Measurements from ENCODE around the gene MED9. TPM values are rescaled to one million over a fixed set of nuclear protein-coding genes. Genes with fewer than 3 reads are reported as not detected.

MED9 gene
- total and polyA plus RNA-seq, 2 of the 8 experiments (the other 6 are each of a cell fraction or from before 2014, with no cell fraction given): 15.8 to 19.7 TPM

- Histone ChIP-seq H3K56ac (replicated peaks; ENCODE audit: insufficient read length, low read depth, low read length) (no peak overlapping the region), H3K4me2 (ENCODE audit: insufficient read depth in 1 of 2, low read depth in 2 of 2, low read length in 2 of 2) (no peak overlapping the region), H2BK12ac (ENCODE audit: low read depth, low read length) (no peak overlapping the region), H3K9me3 (ENCODE audit: insufficient read depth in 2 of 2, low read depth in 1 of 2, low read length in 1 of 2) (no peaks in the 10 kb centered on the region), H2AK5ac (ENCODE audit: low read depth, low read length) (no peak overlapping the region), H4K5ac (ENCODE audit: insufficient read length, low read depth, low read length) (no peak overlapping the region), H3K36me3 (ENCODE audit: control insufficient read depth in 2 of 4, insufficient read depth in 4 of 4, low read length in 3 of 4) (peaks cover 0 to 16% (median 6%) of the 10 kb centered on the region in 4 experiments; a peak in 5 of 8 replicates), H3K9ac (replicated peaks in 1 of 4; ENCODE audit: extremely low read depth in 1 of 4, low read depth in 3 of 4, low read length in 3 of 4) (no peak overlapping the region), H3K79me1 (ENCODE audit: low read depth, low read length) (peaks cover 15% of the 10 kb centered on the region), H3K14ac (ENCODE audit: insufficient read length) (no peak overlapping the region), H4K20me1 (replicated peaks in 1 of 2; ENCODE audit: control insufficient read depth in 1 of 2, insufficient read depth in 2 of 2, low read length in 2 of 2) (peaks cover 3 to 8% of the 10 kb centered on the region in 2 experiments), H3K18ac (ENCODE audit: extremely low read depth, low read length) (no peak overlapping the region), H2BK120ac (replicated peaks; ENCODE audit: low read depth, low read length) (no peak overlapping the region), H2BK5ac (ENCODE audit: low read depth, low read length) (no peak overlapping the region), H3K23ac (ENCODE audit: insufficient read length) (no peak overlapping the region), H4K91ac (replicated peaks; ENCODE audit: insufficient read length, low read length) (no peak overlapping the region), H3K27ac (ENCODE audit: low read depth, low read length) (no peak overlapping the region), H2BK20ac (ENCODE audit: low read length) (no peak overlapping the region), H3K4me3 (ENCODE audit: extremely low read depth in 1 of 4, insufficient read depth in 2 of 4, low read depth in 3 of 4, low read length in 4 of 4) (no peak overlapping the region), H2BK15ac (ENCODE audit: low read length) (no peak overlapping the region), H3K79me2 (ENCODE audit: control insufficient read depth in 1 of 2, insufficient read depth in 2 of 2, low read length in 2 of 2) (peaks cover 5 to 50% of the 10 kb centered on the region in 2 experiments), H2AFZ (ENCODE audit: low read length) (no peak overlapping the region), H3K4ac (replicated peaks; ENCODE audit: insufficient read length, low read depth, low read length) (no peak overlapping the region), H4K8ac (ENCODE audit: extremely low read depth, insufficient read depth, low read length) (peak overlapping the region; percentile 64; the same call in 1 of the 2 replicates), H3K27me3 (replicated peaks in 1 of 4; ENCODE audit: control insufficient read depth in 3 of 4, extremely low read depth in 1 of 4, insufficient read depth in 3 of 4, low read length in 3 of 4) (no peaks in the 10 kb centered on the region), H3K23me2 (ENCODE audit: low read depth, low read length) (no peaks in the 10 kb centered on the region), H3K4me1 (replicated peaks in 1 of 4; ENCODE audit: control insufficient read depth in 3 of 4, insufficient read depth in 4 of 4, low read length in 3 of 4) (no peaks in the 10 kb centered on the region)
- no peak for DNase-seq (ENCODE audit: low read depth in 1 of 2, low spot score in 2 of 2)
- CTCF ChIA-PET (ENCODE audit: partially characterized antibody): interaction anchor here (1.3 kb wide), 1 partner anchor 136 kb away, joined by 3 read pairs; no protein-coding TSS in a partner anchor
- no peak for FAIRE-seq
- POLR2A ChIA-PET (ENCODE audit: partially characterized antibody): no interaction called here
- WGBS, 2 experiments (ENCODE audit: extremely low coverage in 1 of 2, insufficient coverage in 1 of 2, insufficient read length in 1 of 2, insufficient replicate concordance in 2 of 2, low coverage in 1 of 2, low lambda C conversion rate in 2 of 2, missing lambda C conversion rate in 1 of 2): 79% methylated on average over 12 of the region's 12 CpGs; no CpG with 5 or more reads in 1 of the 2 experiments
- no peak for TF ChIP-seq SP1 (IDR thresholded peaks at IDR 0.05; ENCODE audit: low read depth, low read length)
- TF ChIP-seq, protein P1, sequence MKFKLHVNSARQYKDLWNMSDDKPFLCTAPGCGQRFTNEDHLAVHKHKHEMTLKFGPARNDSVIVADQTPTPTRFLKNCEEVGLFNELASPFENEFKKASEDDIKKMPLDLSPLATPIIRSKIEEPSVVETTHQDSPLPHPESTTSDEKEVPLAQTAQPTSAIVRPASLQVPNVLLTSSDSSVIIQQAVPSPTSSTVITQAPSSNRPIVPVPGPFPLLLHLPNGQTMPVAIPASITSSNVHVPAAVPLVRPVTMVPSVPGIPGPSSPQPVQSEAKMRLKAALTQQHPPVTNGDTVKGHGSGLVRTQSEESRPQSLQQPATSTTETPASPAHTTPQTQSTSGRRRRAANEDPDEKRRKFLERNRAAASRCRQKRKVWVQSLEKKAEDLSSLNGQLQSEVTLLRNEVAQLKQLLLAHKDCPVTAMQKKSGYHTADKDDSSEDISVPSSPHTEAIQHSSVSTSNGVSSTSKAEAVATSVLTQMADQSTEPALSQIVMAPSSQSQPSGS (IDR thresholded peaks at IDR 0.05; ENCODE audit: low read length): no peak
- TF ChIP-seq CBX8 (IDR thresholded peaks at IDR 0.05; ENCODE audit: borderline replicate concordance, low read depth, low read length): no peak
- TF ChIP-seq SIX5 (IDR thresholded peaks at IDR 0.05; ENCODE audit: low read depth, low read length): no peak
- TF ChIP-seq KDM4A (IDR thresholded peaks at IDR 0.05; ENCODE audit: low read depth, low read length, severe bottlenecking): no peak
- no peak for TF ChIP-seq KDM1A (IDR thresholded peaks at IDR 0.05; ENCODE audit: borderline replicate concordance, low read length)
- no peak for TF ChIP-seq KDM5A (IDR thresholded peaks at IDR 0.05; ENCODE audit: low read length)
- no peak for TF ChIP-seq SIRT6 (IDR thresholded peaks at IDR 0.05; ENCODE audit: low read length)
- no peak for TF ChIP-seq TCF12 (IDR thresholded peaks at IDR 0.05; ENCODE audit: low read depth, low read length)
Observed at GRCh38 chr17:17484451-17484899, 7.7 kb downstream of the MED9 start.
